Measurements from ENCODE around the gene ATP6V0B.

GRCh38 chr1:44025816-44026215 is 51.1 kb downstream of the ATP6V0B start:
- TF ChIP-seq PAX8 (IDR thresholded peaks at IDR 0.05) (no peak), ZNF24 (IDR thresholded peaks at IDR 0.05) (no peak), CREB1 (IDR thresholded peaks at IDR 0.05; ENCODE audit: low read depth) (no peak), CHD2 (IDR thresholded peaks at IDR 0.05; ENCODE audit: borderline replicate concordance, low read depth, low read length) (no peak), POLR2A (IDR thresholded peaks at IDR 0.05; ENCODE audit: low read depth, low read length) (no peak), NR2C2 (IDR thresholded peaks at IDR 0.05; ENCODE audit: borderline replicate concordance, control insufficient read depth, insufficient read length, low read depth) (no peak), SMARCA5 (IDR thresholded peaks at IDR 0.05) (no peak), JUND (IDR thresholded peaks at IDR 0.05; ENCODE audit: low read depth, low read length) (no peak), CTCF (IDR thresholded peaks at IDR 0.05 in 2 of 3, conservative IDR thresholded peaks at IDR 0.05 in 1 of 3; ENCODE audit: control insufficient read depth in 2 of 3, extremely low read depth in 1 of 3, insufficient read depth in 1 of 3, low read depth in 3 of 3, low read length in 3 of 3) (no peak)

Data from GM12878 (cell line).